ENCODE results near the gene LAYN.
A peak's percentile ranks its signal among the peaks of the same experiment; 100 is the strongest.

Gene LAYN

DNA sequence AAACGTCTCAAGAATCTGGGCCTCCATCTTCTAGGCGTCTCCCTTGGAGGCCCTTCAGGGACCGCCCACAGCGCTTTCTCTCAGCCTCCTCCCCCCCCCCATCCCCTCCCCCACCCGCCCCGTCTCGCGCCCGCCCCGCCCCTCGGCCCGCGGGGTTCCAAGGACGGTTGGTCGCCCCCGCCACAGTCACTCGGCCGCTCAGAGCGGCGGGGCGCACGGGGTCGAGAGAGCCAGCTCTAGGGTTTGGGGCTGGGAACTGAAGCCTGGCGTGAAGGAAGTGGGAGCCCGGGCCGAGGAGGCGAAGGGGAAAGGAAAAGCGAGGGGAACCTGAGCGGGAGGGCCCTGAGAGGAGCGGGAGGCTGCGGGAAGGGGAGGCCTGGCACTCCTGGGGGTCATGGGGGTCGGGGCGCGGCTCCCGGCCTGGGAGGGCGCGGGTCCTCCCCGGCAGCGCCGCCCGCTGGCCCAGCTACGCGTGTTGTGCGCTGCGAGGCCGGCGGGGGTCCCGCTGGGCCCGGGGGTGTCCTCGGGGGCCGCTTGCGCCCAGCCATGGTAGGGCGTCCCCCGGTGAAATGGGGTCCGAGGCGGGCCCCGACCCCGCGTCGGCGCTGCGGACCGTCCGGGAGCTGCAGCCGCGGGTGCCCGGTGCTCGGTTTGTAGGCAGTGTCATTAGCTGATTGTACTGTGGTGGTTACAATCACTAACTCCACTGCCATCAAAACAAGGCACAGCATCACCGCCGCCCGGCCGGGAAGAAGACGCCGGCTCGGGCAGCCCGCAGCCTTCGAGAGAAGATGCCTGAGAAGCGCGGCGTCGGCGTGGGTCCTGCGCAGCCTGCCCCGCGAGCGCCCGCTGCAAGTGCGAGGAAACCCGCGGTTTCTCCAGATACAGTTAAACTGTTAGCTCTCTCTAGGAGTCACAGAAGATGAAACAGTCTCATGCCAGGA, 28.0 kb upstream of the LAYN start, which contains the start of gene BTG4:
BTG4 (minus strand) TSS at position 91 of the 944 bp plus-strand sequence. CDS start 13,610 bp downstream, outside the sequence.
- peak; percentile 43 for DNase-seq (ENCODE audit: low spot score)
- no peak for TF ChIP-seq CTCF (IDR thresholded peaks at IDR 0.05; ENCODE audit: borderline replicate concordance, control extremely low read depth, extremely low read depth, insufficient read depth, missing control alignments)
- in situ Hi-C loops (cut with MboI; ENCODE audit: low sequenced_read_pairs, unreplicated experiment) = no loop called here

DNA sequence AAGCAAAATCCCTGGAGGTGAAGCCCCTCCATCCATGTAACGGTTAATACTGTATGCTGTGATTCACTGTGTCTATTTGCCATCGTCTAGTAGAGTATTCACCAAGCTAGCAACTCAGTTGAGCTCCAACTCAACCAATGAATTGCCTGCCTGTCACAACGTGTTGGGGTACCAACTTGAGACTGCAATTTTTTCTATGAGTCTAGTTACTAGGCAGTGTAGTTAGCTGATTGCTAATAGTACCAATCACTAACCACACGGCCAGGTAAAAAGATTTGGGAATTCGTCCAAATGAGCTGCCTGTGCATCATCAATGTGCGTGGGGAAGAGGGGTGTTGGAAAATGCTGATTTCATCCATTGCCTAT, 27.3 kb upstream of the LAYN start:
- no peak for DNase-seq (ENCODE audit: low spot score)
- in situ Hi-C loops (cut with MboI; ENCODE audit: low sequenced_read_pairs, unreplicated experiment) = no loop called here
- TF ChIP-seq CTCF (IDR thresholded peaks at IDR 0.05; ENCODE audit: borderline replicate concordance, control extremely low read depth, extremely low read depth, insufficient read depth, missing control alignments) = no peak

DNA sequence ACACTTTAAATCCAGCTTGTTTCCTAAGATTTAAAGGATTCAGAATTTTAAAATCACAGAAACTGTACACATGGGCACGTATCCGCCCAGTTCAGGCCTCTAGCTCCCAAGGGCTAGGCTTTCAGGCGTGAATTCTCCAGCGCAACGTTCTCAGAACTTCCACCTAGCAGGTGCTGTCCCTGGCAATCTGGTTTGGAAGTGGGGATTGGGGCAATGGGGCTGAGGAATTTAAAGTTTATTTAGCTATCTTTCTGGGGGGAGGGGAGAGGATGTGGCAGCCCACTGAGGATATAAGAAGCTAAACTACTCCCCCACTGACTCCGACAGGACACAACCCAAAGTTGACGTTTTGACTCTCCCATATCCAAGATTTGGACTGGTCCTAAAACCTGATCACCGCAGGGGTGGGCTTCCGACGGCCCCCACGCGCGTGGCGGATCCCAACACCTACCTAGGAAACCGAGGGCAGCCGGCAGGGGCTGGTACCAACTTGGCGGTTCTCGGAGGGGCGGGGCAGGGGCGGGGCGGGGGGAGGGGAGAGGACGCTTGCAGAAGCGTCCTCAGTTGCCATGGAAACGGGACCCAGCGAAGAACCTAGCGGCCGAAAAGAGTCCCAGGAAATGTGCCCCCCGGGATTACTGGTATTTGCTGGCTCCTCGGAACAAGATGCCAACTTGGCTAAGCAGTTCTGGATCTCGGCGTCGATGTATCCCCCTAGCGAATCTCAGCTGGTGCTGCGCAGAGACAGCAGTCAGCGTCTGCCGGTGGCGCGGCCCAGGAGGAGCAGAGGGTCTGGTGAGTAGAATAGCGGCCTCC, 26.1 kb upstream of the LAYN start, which contains the start of gene HOATZ:
HOATZ (plus strand) TSS at position 563 of the 816 bp plus-strand sequence; CDS start at position 570, 7 bp downstream.
- in situ Hi-C loops (cut with MboI; ENCODE audit: low sequenced_read_pairs, unreplicated experiment) = no loop called here
- no peak for DNase-seq (ENCODE audit: low spot score)

GRCh38 chr11:111515591-111515990, 24.9 kb upstream of the LAYN start:
- TF ChIP-seq CTCF (IDR thresholded peaks at IDR 0.05; ENCODE audit: borderline replicate concordance, control extremely low read depth, extremely low read depth, insufficient read depth, missing control alignments) = no peak
- in situ Hi-C loops (cut with MboI; ENCODE audit: low sequenced_read_pairs, unreplicated experiment) = no loop called here
- DNase-seq (ENCODE audit: low spot score) = no peak

More for the DNA sequence above, 26.1 kb upstream of the LAYN start, which contains the start of gene HOATZ:
- no peak for TF ChIP-seq CTCF (IDR thresholded peaks at IDR 0.05; ENCODE audit: borderline replicate concordance, control extremely low read depth, extremely low read depth, insufficient read depth, missing control alignments)

- in situ Hi-C loops (cut with MboI; ENCODE audit: low sequenced_read_pairs, unreplicated experiment) = no loop called here
- no peak for DNase-seq (ENCODE audit: low spot score)
Observed at GRCh38 chr11:111518668-111519067, 21.9 kb upstream of the LAYN start.

More at GRCh38 chr11:111518668-111519067, 21.9 kb upstream of the LAYN start:
- no peak for TF ChIP-seq CTCF (IDR thresholded peaks at IDR 0.05; ENCODE audit: borderline replicate concordance, control extremely low read depth, extremely low read depth, insufficient read depth, missing control alignments)
